ENCODE measurements around the gene TSPAN13.

The TSPAN13 gene

GRCh38 chr7:16724344-16724743 lies 29.2 kb upstream of the TSPAN13 start:
- H3F3A ChIP-seq (ENCODE audit: control insufficient read depth, insufficient read depth), result no peaks in the 10 kb centered on the region
- H3K4me1 ChIP-seq (ENCODE audit: control insufficient read depth, low read length), result no peaks in the 10 kb centered on the region
- TF ChIP-seq CTCF (IDR thresholded peaks at IDR 0.05; ENCODE audit: low read depth, low read length, poor library complexity, severe bottlenecking), result no peak
- no peak for TF ChIP-seq EZH2phosphoT487 (IDR thresholded peaks at IDR 0.05; ENCODE audit: borderline replicate concordance, low read length)
- no peaks in the 10 kb centered on the region for H3K79me2 ChIP-seq (ENCODE audit: control insufficient read depth, low read length)
- H4K20me1 ChIP-seq (ENCODE audit: control insufficient read depth, insufficient read depth, low read depth, low read length), result no peaks in the 10 kb centered on the region
- no peak overlapping the region for H3K27ac ChIP-seq (ENCODE audit: low read depth, low read length)
- no peak overlapping the region for H3K4me2 ChIP-seq (ENCODE audit: low read length)
- no peaks in the 10 kb centered on the region for H3K9me3 ChIP-seq (ENCODE audit: control insufficient read depth, insufficient read depth, low read length)
- no peak overlapping the region for H3K4me3 ChIP-seq (ENCODE audit: low read length)
- H3K9me2 ChIP-seq (replicated peaks; ENCODE audit: control insufficient read depth, low read length), result no peaks in the 10 kb centered on the region
- H3K36me3 ChIP-seq (ENCODE audit: control insufficient read depth, low read length), result no peaks in the 10 kb centered on the region
- H3K27me3 ChIP-seq (ENCODE audit: control insufficient read depth, low read length), result no peaks in the 10 kb centered on the region

GRCh38 chr7:16726189-16726588 lies 27.4 kb upstream of the TSPAN13 start:
- TF ChIP-seq EZH2phosphoT487 (IDR thresholded peaks at IDR 0.05; ENCODE audit: borderline replicate concordance, low read length) (no peak), CTCF (IDR thresholded peaks at IDR 0.05; ENCODE audit: low read depth, low read length, poor library complexity, severe bottlenecking) (no peak)
- no peaks in the 10 kb centered on the region for H3K36me3 ChIP-seq (ENCODE audit: control insufficient read depth, low read length)

GRCh38 chr7:16727736-16728135 lies 25.8 kb upstream of the TSPAN13 start:
- H3F3A ChIP-seq (ENCODE audit: control insufficient read depth, insufficient read depth), result no peaks in the 10 kb centered on the region
- H3K9me3 ChIP-seq (ENCODE audit: control insufficient read depth, insufficient read depth, low read length), result no peaks in the 10 kb centered on the region
- H3K27me3 ChIP-seq (ENCODE audit: control insufficient read depth, low read length), result no peaks in the 10 kb centered on the region
- no peaks in the 10 kb centered on the region for H3K4me1 ChIP-seq (ENCODE audit: control insufficient read depth, low read length)
- no peak overlapping the region for H3K4me3 ChIP-seq (ENCODE audit: low read length)
- no peaks in the 10 kb centered on the region for H4K20me1 ChIP-seq (ENCODE audit: control insufficient read depth, insufficient read depth, low read depth, low read length)
- no peak overlapping the region for H3K27ac ChIP-seq (ENCODE audit: low read depth, low read length)
- H3K4me2 ChIP-seq (ENCODE audit: low read length), result no peak overlapping the region
- no peaks in the 10 kb centered on the region for H3K36me3 ChIP-seq (ENCODE audit: control insufficient read depth, low read length)
- TF ChIP-seq EZH2phosphoT487 (IDR thresholded peaks at IDR 0.05; ENCODE audit: borderline replicate concordance, low read length) (no peak), CTCF (IDR thresholded peaks at IDR 0.05; ENCODE audit: low read depth, low read length, poor library complexity, severe bottlenecking) (no peak)
- H3K79me2 ChIP-seq (ENCODE audit: control insufficient read depth, low read length), result no peaks in the 10 kb centered on the region
- no peaks in the 10 kb centered on the region for H3K9me2 ChIP-seq (replicated peaks; ENCODE audit: control insufficient read depth, low read length)

More at GRCh38 chr7:16726189-16726588, 27.4 kb upstream of the TSPAN13 start:
- no peaks in the 10 kb centered on the region for H3K9me3 ChIP-seq (ENCODE audit: control insufficient read depth, insufficient read depth, low read length)
- H4K20me1 ChIP-seq (ENCODE audit: control insufficient read depth, insufficient read depth, low read depth, low read length), result no peaks in the 10 kb centered on the region
- H3K27me3 ChIP-seq (ENCODE audit: control insufficient read depth, low read length), result no peaks in the 10 kb centered on the region
- no peaks in the 10 kb centered on the region for H3K9me2 ChIP-seq (replicated peaks; ENCODE audit: control insufficient read depth, low read length)
- H3K4me3 ChIP-seq (ENCODE audit: low read length), result no peak overlapping the region
- H3K27ac ChIP-seq (ENCODE audit: low read depth, low read length), result no peak overlapping the region
- no peaks in the 10 kb centered on the region for H3K79me2 ChIP-seq (ENCODE audit: control insufficient read depth, low read length)
- no peaks in the 10 kb centered on the region for H3F3A ChIP-seq (ENCODE audit: control insufficient read depth, insufficient read depth)
- no peak overlapping the region for H3K4me2 ChIP-seq (ENCODE audit: low read length)
- H3K4me1 ChIP-seq (ENCODE audit: control insufficient read depth, low read length), result no peaks in the 10 kb centered on the region

GRCh38 chr7:16728811-16729210 lies 24.7 kb upstream of the TSPAN13 start:
- Histone ChIP-seq H3K9me3 (ENCODE audit: control insufficient read depth, insufficient read depth, low read length) (no peaks in the 10 kb centered on the region), H3F3A (ENCODE audit: control insufficient read depth, insufficient read depth) (no peaks in the 10 kb centered on the region), H4K20me1 (ENCODE audit: control insufficient read depth, insufficient read depth, low read depth, low read length) (no peaks in the 10 kb centered on the region), H3K79me2 (ENCODE audit: control insufficient read depth, low read length) (no peaks in the 10 kb centered on the region), H3K27ac (ENCODE audit: low read depth, low read length) (no peak overlapping the region), H3K36me3 (ENCODE audit: control insufficient read depth, low read length) (no peaks in the 10 kb centered on the region), H3K4me1 (ENCODE audit: control insufficient read depth, low read length) (no peaks in the 10 kb centered on the region), H3K4me2 (ENCODE audit: low read length) (no peak overlapping the region), H3K4me3 (ENCODE audit: low read length) (no peak overlapping the region), H3K9me2 (replicated peaks; ENCODE audit: control insufficient read depth, low read length) (no peaks in the 10 kb centered on the region), H3K27me3 (ENCODE audit: control insufficient read depth, low read length) (no peaks in the 10 kb centered on the region)
- no peak for TF ChIP-seq CTCF (IDR thresholded peaks at IDR 0.05; ENCODE audit: low read depth, low read length, poor library complexity, severe bottlenecking)
- no peak for TF ChIP-seq EZH2phosphoT487 (IDR thresholded peaks at IDR 0.05; ENCODE audit: borderline replicate concordance, low read length)

All from DOHH2 (cell line).